A673 (cell line): ENCODE measurements around the gene ANKRD11.

Experiments
- CTCF ChIP-seq: fragments of 300-800, 200-600 bp; sonication (generic); conservative IDR thresholded peaks from 2 replicates; pipeline ENCODE4 v1.5.1; 2017; ENCODE audit warnings: low read depth, mild to moderate bottlenecking, antibody characterized with exemption, low read length, moderate library complexity, mixed read lengths
- EZH2 ChIP-seq: fragments of 200-600 bp; sonication (generic); IDR thresholded peaks from 2 replicates; pipeline ENCODE4 v1.6.1; 2017; ENCODE audit warnings: borderline replicate concordance, low read depth, mild to moderate bottlenecking, mixed read lengths, antibody characterized with exemption, low read length; ENCODE audit not compliant: poor library complexity, severe bottlenecking

- TF ChIP-seq CTCF, result no peak
- TF ChIP-seq EZH2, result no peak
Measured at GRCh38 chr16:89489898-89490438, 393 bp downstream of the ANKRD11 start.
